ENCODE data around the gene CDC34. TPM values are rescaled to one million over a fixed set of nuclear protein-coding genes. Genes with fewer than 3 reads are reported as not detected.

CDC34 gene
- total and polyA plus RNA-seq, 4 donors: 35.5 to 92.0 (median 86.1) TPM

GRCh38 chr19:532561-533363 is 1.2 kb downstream of the CDC34 start:
- peaks cover 39% of the 10 kb centered on the region for H3K4me1 ChIP-seq (ENCODE audit: control insufficient read depth, insufficient read depth, low read length)
- peak overlapping the region; percentile 86 for H3K4me3 ChIP-seq (ENCODE audit: low read depth, low read length)
- no peaks in the 10 kb centered on the region for H3K27me3 ChIP-seq (ENCODE audit: control insufficient read depth, insufficient read depth, low read length)
- peaks cover 48% of the 10 kb centered on the region for H3K36me3 ChIP-seq (ENCODE audit: control insufficient read depth, insufficient read depth, low read length)
- peak; percentile 50 to 89 (median 58) for DNase-seq (ENCODE audit: low read depth in 4 of 6, low spot score in 6 of 6)
- WGBS (ENCODE audit: insufficient coverage): under 1% methylated on average over 45 of the region's 47 CpGs
- H3K27ac ChIP-seq (ENCODE audit: low read depth, low read length): peak overlapping the region; percentile 95
- no peaks in the 10 kb centered on the region for H3K9me3 ChIP-seq (ENCODE audit: control insufficient read depth, insufficient read depth, low read length)

GRCh38 chr19:533364-534058 is 2.0 kb downstream of the CDC34 start:
- Histone ChIP-seq H3K27me3 (ENCODE audit: control insufficient read depth, insufficient read depth, low read length) (no peaks in the 10 kb centered on the region), H3K4me3 (ENCODE audit: low read depth, low read length) (peak overlapping the region; percentile 86), H3K4me1 (ENCODE audit: control insufficient read depth, insufficient read depth, low read length) (peaks cover 39% of the 10 kb centered on the region), H3K27ac (ENCODE audit: low read depth, low read length) (peak overlapping the region; percentile 95), H3K9me3 (ENCODE audit: control insufficient read depth, insufficient read depth, low read length) (no peaks in the 10 kb centered on the region), H3K36me3 (ENCODE audit: control insufficient read depth, insufficient read depth, low read length) (peaks cover 55% of the 10 kb centered on the region)
- 18% methylated on average over 25 of the region's 25 CpGs for WGBS (ENCODE audit: insufficient coverage)
- peak in 2 of 6 donors; percentile 3 to 44 for DNase-seq (ENCODE audit: low read depth in 4 of 6, low spot score in 6 of 6)

GRCh38 chr19:534088-534487 is 2.5 kb downstream of the CDC34 start:
- Histone ChIP-seq H3K4me3 (ENCODE audit: low read depth, low read length) (no peak overlapping the region), H3K4me1 (ENCODE audit: control insufficient read depth, insufficient read depth, low read length) (peaks cover 39% of the 10 kb centered on the region), H3K36me3 (ENCODE audit: control insufficient read depth, insufficient read depth, low read length) (peaks cover 61% of the 10 kb centered on the region), H3K9me3 (ENCODE audit: control insufficient read depth, insufficient read depth, low read length) (no peaks in the 10 kb centered on the region), H3K27me3 (ENCODE audit: control insufficient read depth, insufficient read depth, low read length) (no peaks in the 10 kb centered on the region), H3K27ac (ENCODE audit: low read depth, low read length) (peak overlapping the region; percentile 95)
- no peak for DNase-seq (ENCODE audit: low read depth in 4 of 6, low spot score in 6 of 6)
- WGBS (ENCODE audit: insufficient coverage): 81% methylated on average over 14 of the region's 14 CpGs

GRCh38 chr19:535017-535835 is 3.7 kb downstream of the CDC34 start:
- Histone ChIP-seq H3K4me3 (ENCODE audit: low read depth, low read length) (no peak overlapping the region), H3K27me3 (ENCODE audit: control insufficient read depth, insufficient read depth, low read length) (no peaks in the 10 kb centered on the region), H3K4me1 (ENCODE audit: control insufficient read depth, insufficient read depth, low read length) (peaks cover 37% of the 10 kb centered on the region), H3K36me3 (ENCODE audit: control insufficient read depth, insufficient read depth, low read length) (peaks cover 69% of the 10 kb centered on the region), H3K9me3 (ENCODE audit: control insufficient read depth, insufficient read depth, low read length) (no peaks in the 10 kb centered on the region), H3K27ac (ENCODE audit: low read depth, low read length) (no peak overlapping the region)
- no peak for DNase-seq (ENCODE audit: low read depth in 4 of 6, low spot score in 6 of 6)
- WGBS (ENCODE audit: insufficient coverage): 78% methylated on average over 15 of the region's 16 CpGs

- WGBS (ENCODE audit: insufficient coverage): 92% methylated on average over 55 of the region's 55 CpGs
- H3K4me3 ChIP-seq (ENCODE audit: low read depth, low read length): no peak overlapping the region
- H3K4me1 ChIP-seq (ENCODE audit: control insufficient read depth, insufficient read depth, low read length): peaks cover 29% of the 10 kb centered on the region
- H3K36me3 ChIP-seq (ENCODE audit: control insufficient read depth, insufficient read depth, low read length): peaks cover 77% of the 10 kb centered on the region
- DNase-seq (ENCODE audit: low read depth in 4 of 6, low spot score in 6 of 6): no peak
- H3K27ac ChIP-seq (ENCODE audit: low read depth, low read length): no peak overlapping the region
- no peaks in the 10 kb centered on the region for H3K9me3 ChIP-seq (ENCODE audit: control insufficient read depth, insufficient read depth, low read length)
- H3K27me3 ChIP-seq (ENCODE audit: control insufficient read depth, insufficient read depth, low read length): no peaks in the 10 kb centered on the region
Measured at GRCh38 chr19:536031-536880, 4.7 kb downstream of the CDC34 start.

GRCh38 chr19:536881-537404 is 5.4 kb downstream of the CDC34 start:
- WGBS (ENCODE audit: insufficient coverage): 96% methylated on average over 20 of the region's 26 CpGs
- Histone ChIP-seq H3K4me3 (ENCODE audit: low read depth, low read length) (no peak overlapping the region), H3K36me3 (ENCODE audit: control insufficient read depth, insufficient read depth, low read length) (peaks cover 84% of the 10 kb centered on the region), H3K4me1 (ENCODE audit: control insufficient read depth, insufficient read depth, low read length) (peaks cover 29% of the 10 kb centered on the region), H3K27me3 (ENCODE audit: control insufficient read depth, insufficient read depth, low read length) (no peaks in the 10 kb centered on the region), H3K27ac (ENCODE audit: low read depth, low read length) (no peak overlapping the region), H3K9me3 (ENCODE audit: control insufficient read depth, insufficient read depth, low read length) (no peaks in the 10 kb centered on the region)
- DNase-seq (ENCODE audit: low read depth in 4 of 6, low spot score in 6 of 6): no peak

- Histone ChIP-seq H3K27me3 (ENCODE audit: control insufficient read depth, insufficient read depth, low read length) (no peaks in the 10 kb centered on the region), H3K4me1 (ENCODE audit: control insufficient read depth, insufficient read depth, low read length) (peaks cover 16% of the 10 kb centered on the region), H3K27ac (ENCODE audit: low read depth, low read length) (no peak overlapping the region), H3K36me3 (ENCODE audit: control insufficient read depth, insufficient read depth, low read length) (peaks cover 93% of the 10 kb centered on the region), H3K9me3 (ENCODE audit: control insufficient read depth, insufficient read depth, low read length) (no peaks in the 10 kb centered on the region), H3K4me3 (ENCODE audit: low read depth, low read length) (no peak overlapping the region)
- no peak for DNase-seq (ENCODE audit: low read depth in 4 of 6, low spot score in 6 of 6)
- 83% methylated on average over 36 of the region's 40 CpGs for WGBS (ENCODE audit: insufficient coverage)
Measured at GRCh38 chr19:538641-539428, 7.3 kb downstream of the CDC34 start.

- H3K27me3 ChIP-seq (ENCODE audit: control insufficient read depth, insufficient read depth, low read length): no peaks in the 10 kb centered on the region
- peaks cover 10% of the 10 kb centered on the region for H3K4me1 ChIP-seq (ENCODE audit: control insufficient read depth, insufficient read depth, low read length)
- 90% methylated on average over 27 of the region's 30 CpGs for WGBS (ENCODE audit: insufficient coverage)
- peaks cover 91% of the 10 kb centered on the region for H3K36me3 ChIP-seq (ENCODE audit: control insufficient read depth, insufficient read depth, low read length)
- H3K9me3 ChIP-seq (ENCODE audit: control insufficient read depth, insufficient read depth, low read length): no peaks in the 10 kb centered on the region
- no peak overlapping the region for H3K4me3 ChIP-seq (ENCODE audit: low read depth, low read length)
- H3K27ac ChIP-seq (ENCODE audit: low read depth, low read length): no peak overlapping the region
- no peak for DNase-seq (ENCODE audit: low read depth in 4 of 6, low spot score in 6 of 6)
Measured at GRCh38 chr19:539429-540030, 8.0 kb downstream of the CDC34 start.

Data from spinal cord (tissue), 10 donors.